Adrenal gland (tissue), 12 donors: Measurements from ENCODE around the gene ZNF598. TPM values are rescaled to one million over a fixed set of nuclear protein-coding genes. Genes with fewer than 3 reads are reported as not detected.

ENCODE experiments used
- DNase-seq, 7 donors: peaks; one replicate each; pipeline ENCODE4 v3.0.0-alpha.2; 2019 to 2020
- H3K27ac ChIP-seq, 5 donors: fragments of 200-600 bp; sonication (generic) in 4 of 5; 1 replicate in 3 of 5; 2 replicates in 2 of 5; pipeline versions ENCODE4 v1.5.1 to v1.8.0; 2016 to 2020; ENCODE audit warnings: mild to moderate bottlenecking in 1 of 5
- H3K27me3 ChIP-seq: fragments of 200-600 bp; 2 replicates; pipeline ENCODE4 v1.8.0; 2021
- H3K36me3 ChIP-seq, 2 donors: fragments of 200-600 bp; replicated peaks in 1 of 2; 1 replicate in 1 of 2; 2 replicates in 1 of 2; pipeline versions ENCODE4 v1.5.1 to v1.8.0; 2018 to 2022
- H3K4me1 ChIP-seq, 2 donors: fragments of 200-600 bp; replicated peaks in 1 of 2; 1 replicate in 1 of 2; 2 replicates in 1 of 2; pipeline versions ENCODE4 v1.5.1 to v1.8.0; 2018 to 2021
- H3K4me3 ChIP-seq, 4 donors: fragments of 200-600 bp; sonication (generic) in 3 of 4; one replicate each; pipeline ENCODE4 v1.5.1; 2016 to 2018
- H3K9me3 ChIP-seq, 3 donors: fragments of 200-600 bp; sonication (generic) in 1 of 3; replicated peaks in 1 of 3; 1 replicate in 2 of 3; 2 replicates in 1 of 3; pipeline versions ENCODE4 v1.5.1 to v1.8.0; 2016 to 2021
- CTCF ChIP-seq, 6 experiments: fragments of 450-650 bp in 4 of 6; fragments of 200-600 bp in 2 of 6; sonication (generic) in 1 of 6; IDR thresholded peaks; 1 replicate in 5 of 6; 2 replicates in 1 of 6; pipeline versions ENCODE4 v1.5.1 to v1.8.0; 2016 to 2021; ENCODE audit warnings: antibody characterized with exemption in 6 of 6, mild to moderate bottlenecking in 2 of 6, moderate library complexity in 1 of 6
- POLR2A ChIP-seq, 2 donors: fragments of 450-650 bp; IDR thresholded peaks; one replicate each; pipeline ENCODE4 v1.6.1; 2017; ENCODE audit warnings: antibody characterized with exemption in 2 of 2, mild to moderate bottlenecking in 2 of 2, moderate library complexity in 1 of 2
- WGBS, 4 donors: extraction: QIAGEN DNeasy Blood & Tissue Kit in 2 of 4; methylation state at CpG; one replicate each; pipeline versions ENCODE4 v1.1.5 to v1.1.7; 2013 to 2017; 5-methylcytosine and 5-hydroxymethylcytosine counted together
- intact Hi-C, 2 donors: fragments of 100-400 bp; cut with DNase I; formaldehyde crosslinking; loops; one replicate each; pipeline versions ENCODE4 v1.14.1 to v1.15.0; 2022 to 2023
- polyA plus RNA-seq, 3 donors: library from polyadenylated mRNA; stranded (reverse); fragments of 200-250 nt in 2 of 3; fragments of 350-450 nt in 1 of 3; fragmentation: Illumina TruSeq in 1 of 3; extraction: RNeasy Lipid Tissue Mini Kit (QIAGEN cat#74804) in 1 of 3; gene quantifications; one replicate each; pipeline ENCODE4 v1.2.3, GENCODE V29; 2013 to 2014
- total RNA-seq, 9 donors: library from RNA; depleted of rRNA in 4 of 9; stranded (reverse); fragments of >200 nt in 4 of 9; fragments of 120-200 nt in 1 of 9; fragmentation: NEBNext Ultra II Directional in 1 of 9; extraction: Animal tissue kit (Norgen Biotek cat#: 25700) in 1 of 9; gene quantifications; one replicate each; pipeline versions ENCODE4 v1.1.0 to v1.2.4, GENCODE V29; 2013 to 2023
- donor health status: healthy with polysubstance abuse.
- donor health status: Bipolar disorder and iron deficiency.
- donor health status: DM: yes; HTN: yes; CAD: no.
- donor health status: DM: no; HTN: no; CAD: no.
- donor health status: DM: no; HTN: no; CAD: no.
- donor health status: DM: yes; HTN: yes; CAD: no.

The ZNF598 gene
- total and polyA plus RNA-seq, 12 donors: 4.7 to 51.5 (median 29.0) TPM

- Histone ChIP-seq H3K27me3 (no peaks in the 10 kb centered on the region), H3K4me3 (no peak overlapping the region), H3K27ac (peak overlapping the region in 2 of 5 donors; percentile 78 to 90), H3K9me3 (no peaks in the 10 kb centered on the region), H3K36me3 (no peaks in the 10 kb centered on the region), H3K4me1 (peaks cover 0 to 42% of the 10 kb centered on the region in 2 donors)
- no peak for TF ChIP-seq CTCF (IDR thresholded peaks at IDR 0.05)
- TF ChIP-seq POLR2A (IDR thresholded peaks at IDR 0.05): no peak
- intact Hi-C loops: no loop called here
- 82 to 86% (median 85%) methylated on average over 12 to 24 of the region's 24 CpGs for WGBS, 4 donors
- no peak for DNase-seq
Measured at GRCh38 chr16:2040041-2040786, 30.6 kb upstream of the ZNF598 start.

- Histone ChIP-seq H3K36me3 (no peaks in the 10 kb centered on the region), H3K27me3 (no peaks in the 10 kb centered on the region), H3K9me3 (no peaks in the 10 kb centered on the region), H3K27ac (peak overlapping the region in 3 of 5 donors; percentile 40 to 90 (median 78)), H3K4me1 (peaks cover 0 to 48% of the 10 kb centered on the region in 2 donors), H3K4me3 (no peak overlapping the region)
- intact Hi-C loops: no loop called here
- TF ChIP-seq CTCF (IDR thresholded peaks at IDR 0.05): no peak
- TF ChIP-seq POLR2A (IDR thresholded peaks at IDR 0.05): no peak
- DNase-seq: peak in 6 of 7 donors; percentile 40 to 84 (median 64)
- 57 to 66% (median 59%) methylated on average over 19 to 29 of the region's 29 CpGs for WGBS, 4 donors
Measured at GRCh38 chr16:2039274-2040031, 29.8 kb upstream of the ZNF598 start.

- no peak for DNase-seq
- Histone ChIP-seq H3K9me3 (no peaks in the 10 kb centered on the region), H3K4me1 (peaks cover 5 to 54% of the 10 kb centered on the region in 2 donors), H3K36me3 (no peaks in the 10 kb centered on the region), H3K27me3 (no peaks in the 10 kb centered on the region), H3K4me3 (no peak overlapping the region), H3K27ac (peak overlapping the region in 3 of 5 donors; percentile 40 to 90 (median 78))
- 46 to 74% (median 70%) methylated on average over 14 to 41 of the region's 41 CpGs for WGBS, 4 donors
- TF ChIP-seq CTCF (IDR thresholded peaks at IDR 0.05): no peak
- no peak for TF ChIP-seq POLR2A (IDR thresholded peaks at IDR 0.05)
- intact Hi-C loops: no loop called here
Measured at GRCh38 chr16:2038382-2039231, 29.0 kb upstream of the ZNF598 start.
